Ecto neural progenitor cell (in vitro differentiated cells): Measurements from ENCODE around the gene ISG20L2.

Experiments used
- DNase-seq: peaks from one replicate; pipeline ENCODE4 v3.0.0-alpha.2; 2018; ENCODE audit warnings: low spot score

Gene ISG20L2

DNA sequence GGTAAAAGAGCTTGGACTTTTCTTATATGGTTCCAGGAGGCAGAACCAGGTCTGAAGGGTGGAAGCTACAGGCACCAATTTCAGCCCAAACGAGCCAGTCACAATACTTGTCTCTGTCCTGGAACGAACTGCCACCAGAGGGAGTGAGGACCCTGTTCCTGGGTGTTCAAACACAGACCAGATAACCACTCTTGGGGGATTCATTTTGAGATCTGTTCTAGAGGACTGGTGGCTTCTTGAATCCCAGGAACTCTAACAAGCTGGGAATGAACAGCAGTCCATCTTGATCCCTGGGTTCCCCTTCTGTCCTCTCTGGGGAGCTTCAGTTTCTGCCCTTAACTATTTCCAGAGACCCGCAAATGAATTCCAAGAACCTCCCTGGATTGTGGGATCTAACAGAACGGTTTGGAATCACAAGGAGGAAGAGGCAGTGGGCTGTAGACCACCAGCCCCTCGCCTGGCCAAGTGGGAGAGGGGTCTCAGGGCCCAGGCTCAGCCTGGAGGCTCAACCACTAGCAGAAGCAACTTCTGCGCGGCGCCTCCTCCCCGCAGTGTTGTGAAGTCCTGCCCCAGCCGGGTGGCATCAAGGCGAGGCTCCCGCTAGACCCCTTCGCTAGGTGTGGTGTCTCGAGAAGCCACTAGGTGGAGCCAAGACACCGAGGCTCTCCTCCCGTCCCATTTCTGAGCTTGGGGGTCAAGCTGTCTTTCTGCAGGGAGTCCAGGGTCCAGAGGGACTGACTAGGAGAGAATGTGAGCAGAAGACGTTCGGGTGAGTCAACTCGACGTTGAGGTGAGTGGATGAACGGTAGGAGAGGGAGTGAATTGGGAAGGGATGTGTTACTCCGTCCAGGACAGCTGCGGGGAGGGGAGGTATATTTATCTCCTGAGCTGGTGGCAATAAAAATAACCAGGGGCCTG lies 39.3 kb downstream of the ISG20L2 start:
- DNase-seq: peak; percentile 93

GRCh38 chr1:156684227-156684782 lies 44.3 kb downstream of the ISG20L2 start:
- DNase-seq: no peak

- peak; percentile 50 for DNase-seq
Measured at GRCh38 chr1:156682166-156682890, 46.2 kb downstream of the ISG20L2 start.

DNA sequence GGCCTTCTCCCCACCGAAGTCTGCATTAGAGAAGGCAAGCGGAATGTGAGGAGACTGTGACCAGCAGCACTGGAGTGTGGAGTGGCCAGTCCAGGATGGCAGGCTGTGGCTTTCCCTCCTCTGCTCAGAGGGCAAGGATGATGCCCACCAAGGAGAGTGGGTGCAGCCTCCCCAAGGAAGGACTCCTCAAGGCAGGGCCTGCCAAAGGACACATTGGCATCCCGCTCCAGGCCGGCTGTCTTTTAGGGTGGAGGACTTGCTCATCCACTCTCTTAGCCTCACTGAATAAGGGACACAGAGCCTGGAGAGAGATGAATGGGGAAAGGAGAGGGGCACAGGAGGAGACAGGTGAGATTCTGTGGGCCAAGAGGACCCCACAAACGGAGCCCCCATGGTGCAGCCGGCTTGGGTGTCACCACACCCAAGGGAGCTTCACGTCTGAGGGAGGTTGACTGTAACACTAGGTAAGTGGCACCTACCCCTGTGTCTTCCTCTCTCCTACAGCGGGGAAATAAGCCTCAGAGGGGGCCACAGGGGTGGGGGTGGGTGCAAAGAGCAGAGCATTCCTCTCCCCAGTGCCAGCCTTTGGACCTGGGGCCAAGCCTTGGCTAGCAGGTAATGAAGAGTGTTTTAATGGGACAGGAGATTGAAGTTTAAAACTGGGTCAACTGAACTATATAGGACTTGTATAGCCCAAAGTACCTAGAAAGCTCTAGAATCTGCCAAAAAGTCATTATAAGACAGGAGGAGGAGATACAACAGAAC lies 47.2 kb downstream of the ISG20L2 start:
- DNase-seq: no peak

DNA sequence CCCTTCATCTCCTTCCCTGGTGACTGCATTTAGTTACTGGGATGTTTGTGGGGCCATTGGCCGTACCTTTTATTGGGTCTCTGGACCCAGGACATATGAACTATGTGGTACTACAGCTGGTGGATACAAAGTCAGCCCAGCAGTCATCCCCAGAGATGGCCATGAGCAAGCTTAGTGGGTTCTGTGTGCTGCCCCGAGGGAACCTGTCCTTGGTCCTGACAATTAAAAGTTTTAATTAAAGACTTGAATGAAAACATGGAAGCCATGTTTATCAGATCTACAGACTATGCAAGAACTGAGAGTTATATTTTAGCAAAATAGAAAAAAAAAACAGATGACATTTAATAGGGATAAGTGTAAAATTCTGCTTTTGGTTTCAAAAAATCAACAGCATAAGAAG lies 48.5 kb downstream of the ISG20L2 start:
- DNase-seq: no peak

- DNase-seq: peak; percentile 82
Measured at GRCh38 chr1:156677616-156678596, 50.7 kb downstream of the ISG20L2 start.

- peak; percentile 92 for DNase-seq
Measured at GRCh38 chr1:156676820-156677615, 51.5 kb downstream of the ISG20L2 start, which contains the start of gene NES. TSS of gene NES (minus strand) at chr1:156677407. CDS start at chr1:156677264, 143 bp downstream.

- no peak for DNase-seq
Measured at GRCh38 chr1:156676114-156676819, 52.3 kb downstream of the ISG20L2 start.

DNA sequence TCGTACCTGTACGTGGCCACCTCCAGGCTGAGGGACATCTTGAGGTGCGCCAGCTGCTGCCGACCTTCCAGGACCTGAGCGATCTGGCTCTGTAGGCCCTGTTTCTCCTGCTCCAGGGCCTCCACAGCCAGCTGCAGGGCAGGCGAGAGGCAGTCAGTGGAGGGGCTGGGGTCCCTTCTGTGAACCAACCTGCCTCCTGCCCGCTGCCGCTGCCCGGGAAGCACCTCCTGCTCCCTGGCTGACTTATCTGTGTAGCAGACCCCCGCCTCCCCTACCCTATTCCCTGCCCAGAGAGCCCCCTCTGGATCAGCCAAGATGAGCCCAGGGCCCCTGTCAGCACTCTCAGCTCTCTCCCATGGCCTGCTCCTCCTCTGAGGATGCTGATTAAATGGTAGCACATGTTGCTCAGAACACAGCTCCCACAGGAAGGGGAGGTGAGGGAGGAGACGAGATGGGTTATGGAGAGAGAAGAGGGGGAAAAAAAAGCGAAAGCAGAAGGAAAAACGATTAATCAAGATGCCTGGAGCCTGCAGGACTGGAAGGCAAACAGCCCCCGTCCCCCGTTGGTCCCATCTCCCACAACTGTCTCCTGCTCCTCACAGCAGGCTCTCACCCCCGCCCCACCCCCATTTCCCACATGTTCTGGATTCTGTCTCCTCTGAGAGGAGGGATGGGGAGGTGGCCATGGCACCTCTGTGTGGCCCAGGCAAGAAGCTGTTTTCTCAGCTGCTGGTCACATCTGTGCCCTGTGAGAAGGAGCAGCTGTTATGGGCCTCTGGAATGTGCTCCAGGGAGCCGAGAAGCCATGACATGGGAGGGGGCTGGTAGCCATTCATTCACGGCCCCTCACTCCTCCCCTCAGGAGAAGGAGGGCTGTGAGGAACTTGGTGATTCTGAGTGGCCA lies 53.1 kb downstream of the ISG20L2 start:
- DNase-seq: peak; percentile 73

DNA sequence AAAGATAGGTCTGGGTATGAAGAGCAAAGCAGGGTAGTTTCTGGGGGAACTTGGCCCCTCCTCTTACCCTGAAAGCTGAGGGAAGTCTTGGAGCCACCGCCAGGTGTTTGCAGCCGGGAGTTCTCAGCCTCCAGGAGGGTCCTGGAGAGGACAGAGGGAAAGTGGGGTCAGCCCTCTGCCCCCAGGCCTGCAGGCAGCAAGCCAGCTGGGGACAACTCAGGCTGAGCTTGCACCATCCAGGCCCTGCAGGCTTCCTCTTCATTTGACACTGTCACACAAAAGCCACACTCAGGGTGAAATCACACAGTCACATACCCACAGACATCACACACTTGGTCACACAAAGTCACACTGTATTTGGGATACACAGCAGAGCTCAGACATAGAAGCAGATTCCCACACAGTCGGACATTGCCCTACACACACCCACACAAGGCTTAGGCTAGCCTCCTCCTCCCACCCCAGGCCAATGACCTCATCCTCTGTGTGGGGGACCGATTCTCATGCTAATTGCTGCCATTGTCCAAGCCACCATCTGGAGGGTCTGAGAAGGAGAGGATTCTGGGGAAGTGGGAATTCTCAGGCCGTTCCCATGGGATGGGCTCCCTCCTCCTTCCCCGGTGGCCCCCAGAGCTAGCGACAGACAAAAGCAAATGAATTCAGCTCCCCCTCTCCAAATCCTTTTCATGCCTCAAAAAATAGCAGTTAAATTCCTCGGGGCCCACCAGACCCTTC lies 55.0 kb downstream of the ISG20L2 start:
- DNase-seq: peak; percentile 95
